22Rv1 (cell line): ENCODE measurements around the gene CCDC182.

ENCODE experiments used
- ZFX ChIP-seq: fragments of 450-650 bp; IDR thresholded peaks from 2 replicates; pipeline ENCODE4 v1.6.1; 2017; ENCODE audit warnings: antibody characterized with exemption, borderline replicate concordance
- TF ChIP-seq, protein P1 (sequence below): fragments of 450-650 bp; IDR thresholded peaks from 2 replicates; pipeline ENCODE4 v1.5.1; 2017; ENCODE audit warnings: mild to moderate bottlenecking

DNA sequence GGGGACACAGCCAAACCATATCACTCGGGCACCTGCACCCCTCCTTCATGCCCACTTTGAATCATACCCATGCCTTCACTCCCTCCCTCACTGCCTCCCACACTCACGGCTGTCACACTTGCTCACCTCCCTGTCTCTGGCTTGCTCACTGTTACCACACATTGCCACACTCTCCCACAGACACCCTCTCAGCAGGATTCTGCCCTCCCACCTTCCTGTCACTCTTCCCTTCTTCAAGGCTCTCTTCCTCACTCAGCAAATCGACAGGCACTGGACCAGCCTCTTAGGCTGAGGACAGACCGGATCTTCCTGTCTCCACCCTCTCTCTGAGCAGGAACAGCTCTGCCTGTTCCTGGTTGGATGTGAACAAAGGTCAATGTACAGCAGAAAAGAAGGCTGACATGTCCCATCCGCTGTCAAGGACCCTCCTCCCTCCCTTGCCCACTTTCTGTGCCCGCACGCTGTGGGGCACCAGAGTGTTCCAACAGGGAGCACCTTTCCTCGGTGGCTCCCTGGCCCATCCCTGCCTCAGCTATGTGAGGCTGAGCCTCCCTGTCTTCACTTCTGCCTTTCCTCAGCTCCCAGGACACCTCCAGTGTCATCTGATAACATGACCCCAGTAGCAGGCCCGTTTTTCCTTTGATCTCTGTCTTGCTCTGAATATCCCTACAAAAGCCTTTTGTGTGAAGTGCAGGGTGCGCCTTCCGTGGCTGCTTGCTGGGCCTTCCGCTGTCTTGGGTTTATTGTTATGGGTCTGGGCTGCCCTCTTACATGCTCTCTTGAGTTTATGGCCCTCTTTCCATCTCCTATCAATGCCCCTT is 47.0 kb downstream of the CCDC182 start:
- TF ChIP-seq, protein P1, sequence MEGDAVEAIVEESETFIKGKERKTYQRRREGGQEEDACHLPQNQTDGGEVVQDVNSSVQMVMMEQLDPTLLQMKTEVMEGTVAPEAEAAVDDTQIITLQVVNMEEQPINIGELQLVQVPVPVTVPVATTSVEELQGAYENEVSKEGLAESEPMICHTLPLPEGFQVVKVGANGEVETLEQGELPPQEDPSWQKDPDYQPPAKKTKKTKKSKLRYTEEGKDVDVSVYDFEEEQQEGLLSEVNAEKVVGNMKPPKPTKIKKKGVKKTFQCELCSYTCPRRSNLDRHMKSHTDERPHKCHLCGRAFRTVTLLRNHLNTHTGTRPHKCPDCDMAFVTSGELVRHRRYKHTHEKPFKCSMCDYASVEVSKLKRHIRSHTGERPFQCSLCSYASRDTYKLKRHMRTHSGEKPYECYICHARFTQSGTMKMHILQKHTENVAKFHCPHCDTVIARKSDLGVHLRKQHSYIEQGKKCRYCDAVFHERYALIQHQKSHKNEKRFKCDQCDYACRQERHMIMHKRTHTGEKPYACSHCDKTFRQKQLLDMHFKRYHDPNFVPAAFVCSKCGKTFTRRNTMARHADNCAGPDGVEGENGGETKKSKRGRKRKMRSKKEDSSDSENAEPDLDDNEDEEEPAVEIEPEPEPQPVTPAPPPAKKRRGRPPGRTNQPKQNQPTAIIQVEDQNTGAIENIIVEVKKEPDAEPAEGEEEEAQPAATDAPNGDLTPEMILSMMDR: no peak
- TF ChIP-seq ZFX: no peak
